Psoas muscle (tissue), 8 donors: ENCODE data around the gene TULP4. TPM values are rescaled to one million over a fixed set of nuclear protein-coding genes. Genes with fewer than 3 reads are reported as not detected.
A peak's percentile ranks its signal among the peaks of the same experiment; 100 is the strongest.

ENCODE experiments used
- ATAC-seq, 4 donors: fragments of 200-7000 bp; cut with Tn5 transposase; one replicate each; pipeline ENCODE4 v1.9.1; 2020; ENCODE audit warnings: moderate library complexity in 3 of 4, mild to moderate bottlenecking in 2 of 4
- DNase-seq, 2 donors: peaks; one replicate each; pipeline ENCODE4 v3.0.0-alpha.2; 2020
- H3K27ac ChIP-seq: fragments of 200-600 bp; one replicate; pipeline ENCODE4 v1.8.0; 2022
- H3K27me3 ChIP-seq, 3 donors: fragments of 200-600 bp in 1 of 3; one replicate each; pipeline versions ENCODE4 v1.6.1 to v1.8.0; 2013 to 2022; ENCODE audit warnings: low read length in 2 of 3, mild to moderate bottlenecking in 2 of 3, moderate library complexity in 1 of 3; ENCODE audit not compliant: insufficient read depth in 3 of 3
- H3K36me3 ChIP-seq, 2 donors: fragments of 200-600 bp in 1 of 2; one replicate each; pipeline versions ENCODE4 v1.6.1 to v1.8.0; 2013 to 2022; ENCODE audit warnings: low read depth in 1 of 2, mild to moderate bottlenecking in 1 of 2, moderate library complexity in 1 of 2; ENCODE audit not compliant: insufficient read depth in 1 of 2
- H3K4me1 ChIP-seq: fragments of 200-600 bp; one replicate; pipeline ENCODE4 v1.8.0; 2022
- H3K4me3 ChIP-seq: fragments of 200-600 bp; one replicate; pipeline ENCODE4 v1.8.0; 2022; ENCODE audit warnings: mild to moderate bottlenecking
- H3K9me3 ChIP-seq: fragments of 200-600 bp; one replicate; pipeline ENCODE4 v1.8.0; 2022
- CTCF ChIP-seq: fragments of 200-600 bp; IDR thresholded peaks from one replicate; pipeline ENCODE4 v1.8.0; 2022; ENCODE audit warnings: antibody characterized with exemption
- WGBS, 3 donors: extraction: QIAGEN DNeasy Blood & Tissue Kit; methylation state at CpG; one replicate each; pipeline versions ENCODE4 v1.1.6 to v1.1.7; 2013; 5-methylcytosine and 5-hydroxymethylcytosine counted together
- intact Hi-C, 2 donors: fragments of 100-400 bp; cut with DNase I; formaldehyde crosslinking; loops; one replicate each; pipeline versions ENCODE4 v1.11.0 to v1.14.2; 2022
- polyA plus RNA-seq, 3 donors: library from polyadenylated mRNA; stranded (reverse); fragments of 200-250 nt; gene quantifications; one replicate each; pipeline ENCODE4 v1.2.3, GENCODE V29; 2013
- total RNA-seq, 4 donors: library from RNA; stranded (reverse); fragmentation: NEBNext Ultra II Directional in 2 of 4; extraction: Animal tissue kit (Norgen Biotek cat#: 25700) in 2 of 4; gene quantifications; one replicate each; pipeline versions ENCODE4 v1.2.1 to v1.2.4, GENCODE V29; 2021 to 2023
- donor health status: healthy with polysubstance abuse.
- donor health status: DM: no; HTN: no; CAD: no; lungs with moderate emphysema.
- donor health status: Bipolar disorder and iron deficiency.
- donor health status: healthy.
- donor health status: DM: yes; HTN: yes; CAD: no.
- donor health status: DM: no; HTN: no; CAD: no.
- donor health status: DM: no; HTN: no; CAD: no.
- donor health status: DM: yes; HTN: yes; CAD: no.

TULP4 gene
- total and polyA plus RNA-seq, 7 donors, result 2.2 to 103 (median 63.2) TPM

- no peak for TF ChIP-seq CTCF
- Histone ChIP-seq H3K4me1 (no peaks in the 10 kb centered on the region), H3K9me3 (no peaks in the 10 kb centered on the region), H3K27me3 (no peaks in the 10 kb centered on the region), H3K4me3 (no peak overlapping the region), H3K36me3 (peaks cover 0 to 26% of the 10 kb centered on the region in 2 donors), H3K27ac (no peak overlapping the region)
- 72 to 86% (median 85%) methylated on average over 5 of the region's 5 CpGs for WGBS, 3 donors
- DNase-seq, result no peak
- ATAC-seq, result no peak
- intact Hi-C loops, result no loop called here
Measured at GRCh38 chr6:158487495-158487894, 175.2 kb downstream of the TULP4 start.

DNA sequence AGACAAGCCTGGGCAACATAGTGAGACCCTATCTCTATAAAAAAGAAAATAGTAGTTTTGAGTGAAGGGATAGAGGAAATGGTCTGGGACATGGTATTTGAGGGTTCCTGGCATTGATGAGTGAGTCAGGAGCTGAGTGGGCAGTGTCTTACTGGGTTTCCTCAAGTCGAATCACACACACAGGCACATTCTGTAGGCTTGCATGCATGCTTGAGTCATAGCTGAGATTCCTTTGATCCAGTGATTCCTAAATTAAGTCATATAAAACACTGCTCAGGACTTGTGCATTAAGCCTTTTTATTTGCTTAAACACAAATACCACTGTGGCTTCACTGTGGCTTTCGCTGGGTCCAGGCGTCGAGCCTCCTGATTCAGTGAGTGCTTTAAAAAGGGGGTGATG is 175.8 kb downstream of the TULP4 start:
- DNase-seq (no peak), ATAC-seq (peak in 1 of 4 donors; percentile 48)
- Histone ChIP-seq H3K4me1 (no peaks in the 10 kb centered on the region), H3K4me3 (no peak overlapping the region), H3K27ac (no peak overlapping the region), H3K9me3 (no peaks in the 10 kb centered on the region), H3K27me3 (no peaks in the 10 kb centered on the region), H3K36me3 (peaks cover 0 to 24% of the 10 kb centered on the region in 2 donors)
- TF ChIP-seq CTCF, result no peak
- intact Hi-C loops, result no loop called here
- WGBS, 3 donors, result 87 to 94% (median 90%) methylated on average over 4 of the region's 4 CpGs

GRCh38 chr6:158489441-158489840 is 177.2 kb downstream of the TULP4 start:
- no peak for TF ChIP-seq CTCF
- no peak for ATAC-seq
- WGBS, 3 donors, result 67 to 76% (median 69%) methylated on average over 4 of the region's 4 CpGs
- Histone ChIP-seq H3K9me3 (no peaks in the 10 kb centered on the region), H3K27me3 (no peaks in the 10 kb centered on the region), H3K36me3 (peaks cover 0 to 37% of the 10 kb centered on the region in 2 donors), H3K27ac (no peak overlapping the region), H3K4me1 (no peaks in the 10 kb centered on the region), H3K4me3 (no peak overlapping the region)
- intact Hi-C loops, result no loop called here
- DNase-seq, result no peak

GRCh38 chr6:158492881-158493280 is 180.6 kb downstream of the TULP4 start:
- TF ChIP-seq CTCF, result no peak
- Histone ChIP-seq H3K4me3 (no peak overlapping the region), H3K27me3 (no peaks in the 10 kb centered on the region), H3K9me3 (no peaks in the 10 kb centered on the region), H3K27ac (no peak overlapping the region), H3K36me3 (peaks cover 0 to 57% of the 10 kb centered on the region in 2 donors), H3K4me1 (no peaks in the 10 kb centered on the region)
- ATAC-seq (no peak), DNase-seq (no peak)
- WGBS, 3 donors, result 93 to 97% (median 94%) methylated on average over 3 of the region's 3 CpGs
- intact Hi-C loops, result no loop called here

DNA sequence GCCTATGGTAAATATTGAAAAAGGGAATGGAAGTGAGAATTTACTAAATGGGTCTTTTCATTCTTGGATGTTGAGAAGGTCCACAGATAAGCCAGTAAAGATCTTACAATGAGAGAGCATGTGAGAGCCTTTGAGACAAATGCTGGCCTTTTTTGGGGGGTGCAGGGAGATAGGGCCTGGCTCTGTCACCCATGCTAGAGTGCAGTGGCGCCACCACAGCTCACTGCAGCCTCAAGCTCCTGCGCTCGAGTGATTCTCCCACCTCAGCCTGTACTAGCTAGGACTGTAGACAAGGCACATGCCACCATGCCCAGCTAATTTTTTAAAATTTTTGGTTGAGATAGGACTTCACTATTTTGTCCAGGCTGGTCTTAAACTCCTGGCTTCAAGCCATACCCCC is 184.4 kb downstream of the TULP4 start:
- Histone ChIP-seq H3K9me3 (no peaks in the 10 kb centered on the region), H3K27me3 (no peaks in the 10 kb centered on the region), H3K36me3 (peaks cover 0 to 76% of the 10 kb centered on the region in 2 donors), H3K4me3 (no peak overlapping the region), H3K4me1 (no peaks in the 10 kb centered on the region), H3K27ac (no peak overlapping the region)
- TF ChIP-seq CTCF, result no peak
- DNase-seq (no peak), ATAC-seq (no peak)
- WGBS, 3 donors, result 95 to 100% (median 97%) methylated on average over 3 of the region's 3 CpGs
- intact Hi-C loops, result no loop called here
